Tibial nerve (tissue), 4 donors: ENCODE data around the gene SLC25A34. TPM values are rescaled to one million over a fixed set of nuclear protein-coding genes. Genes with fewer than 3 reads are reported as not detected.

Experiments
- DNase-seq, 2 donors: peaks; one replicate each; pipeline ENCODE4 v3.0.0-alpha.2; 2019; ENCODE audit warnings: low spot score in 2 of 2
- H3K27ac ChIP-seq, 4 donors: fragments of 200-600 bp; sonication (generic) in 3 of 4; one replicate each; pipeline ENCODE4 v1.5.1; 2017 to 2019; ENCODE audit warnings: mild to moderate bottlenecking in 1 of 4
- H3K27me3 ChIP-seq, 2 donors: fragments of 200-600 bp; sonication (generic) in 1 of 2; one replicate each; pipeline versions ENCODE4 v1.5.1 to v1.6.0; 2017 to 2019
- H3K36me3 ChIP-seq, 3 donors: fragments of 200-600 bp; sonication (generic); one replicate each; pipeline ENCODE4 v1.5.1; 2018 to 2019
- H3K4me1 ChIP-seq, 4 donors: fragments of 200-600 bp; sonication (generic) in 3 of 4; one replicate each; pipeline ENCODE4 v1.5.1; 2017 to 2019
- H3K4me3 ChIP-seq, 4 donors: fragments of 200-600 bp; sonication (generic) in 3 of 4; one replicate each; pipeline ENCODE4 v1.5.1; 2017 to 2019; ENCODE audit warnings: mild to moderate bottlenecking in 1 of 4, moderate library complexity in 1 of 4
- H3K9me3 ChIP-seq, 4 donors: fragments of 200-600 bp; sonication (generic) in 3 of 4; one replicate each; pipeline ENCODE4 v1.5.1; 2017 to 2019
- CTCF ChIP-seq, 5 experiments: fragments of 200-600 bp in 3 of 5; fragments of 450-650 bp in 2 of 5; sonication (generic) in 3 of 5; IDR thresholded peaks; one replicate each; pipeline ENCODE4 v1.5.1; 2016 to 2019; ENCODE audit warnings: antibody characterized with exemption in 5 of 5, mild to moderate bottlenecking in 3 of 5, moderate library complexity in 2 of 5
- EP300 ChIP-seq, 2 donors: sonication (generic); formaldehyde crosslinking; IDR thresholded peaks; one replicate each; pipeline ENCODE4 v1.6.1; 2017; ENCODE audit warnings: antibody characterized with exemption in 2 of 2, mild to moderate bottlenecking in 1 of 2
- POLR2A ChIP-seq, 2 donors: fragments of 450-650 bp; IDR thresholded peaks; one replicate each; pipeline ENCODE4 v1.6.1; 2017; ENCODE audit warnings: antibody characterized with exemption in 2 of 2, mild to moderate bottlenecking in 2 of 2, moderate library complexity in 2 of 2
- WGBS, 2 donors: methylation state at CpG; one replicate each; pipeline ENCODE4 v1.1.5; 2018; 5-methylcytosine and 5-hydroxymethylcytosine counted together
- total RNA-seq, 4 donors: library from RNA; depleted of rRNA; stranded (reverse); fragments of >200 nt; gene quantifications; one replicate each; pipeline ENCODE4 v1.1.0, GENCODE V29; 2016

SLC25A34 gene
- total RNA-seq, 4 donors from 2014 or later, result 2.8 to 23.7 (median 3.3) TPM

- TF ChIP-seq POLR2A (IDR thresholded peaks at IDR 0.05), result no peak
- Histone ChIP-seq H3K27ac (no peak overlapping the region), H3K4me3 (no peak overlapping the region), H3K9me3 (no peaks in the 10 kb centered on the region), H3K27me3 (no peaks in the 10 kb centered on the region), H3K4me1 (peaks cover 0 to 16% (median 0%) of the 10 kb centered on the region in 4 donors), H3K36me3 (peaks cover 0 to 99% (median 23%) of the 10 kb centered on the region in 3 donors)
- WGBS, 2 donors, result 97 to 100% methylated on average over 2 to 3 of the region's 3 CpGs
- DNase-seq, result no peak
Observed at GRCh38 chr1:15720861-15721260, 15.2 kb upstream of the SLC25A34 start.

DNA sequence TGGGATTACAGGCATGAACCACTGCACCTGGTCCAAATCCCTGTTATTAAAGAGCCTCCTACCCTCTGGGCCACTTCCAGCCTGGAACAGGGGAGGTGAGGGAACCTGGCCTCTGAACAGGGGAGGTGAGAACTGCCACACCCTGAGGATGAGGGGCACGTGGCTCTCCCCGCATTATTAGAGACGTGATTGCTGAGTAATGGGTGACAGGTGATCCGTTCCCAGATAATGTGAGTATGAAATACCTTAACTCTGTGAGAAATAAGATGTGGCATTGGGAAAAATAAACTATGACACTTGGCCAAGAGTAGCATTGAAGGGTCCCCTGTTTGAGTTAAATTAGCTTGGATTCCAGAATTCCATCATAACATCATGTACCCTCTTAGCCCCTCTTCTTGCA is 13.6 kb upstream of the SLC25A34 start:
- Histone ChIP-seq H3K27me3 (no peaks in the 10 kb centered on the region), H3K9me3 (no peaks in the 10 kb centered on the region), H3K4me1 (peaks cover 0 to 24% (median 0%) of the 10 kb centered on the region in 4 donors), H3K36me3 (peaks cover 0 to 99% (median 28%) of the 10 kb centered on the region in 3 donors), H3K4me3 (no peak overlapping the region), H3K27ac (peak overlapping the region in 3 of 4 donors; percentile 2 to 54 (median 7))
- TF ChIP-seq EP300 (IDR thresholded peaks at IDR 0.05) (no peak), POLR2A (IDR thresholded peaks at IDR 0.05) (no peak), CTCF (IDR thresholded peaks at IDR 0.05) (no peak)
- DNase-seq, result no peak
- WGBS, 2 donors, result 95% methylated on average over 4 of the region's 4 CpGs

DNA sequence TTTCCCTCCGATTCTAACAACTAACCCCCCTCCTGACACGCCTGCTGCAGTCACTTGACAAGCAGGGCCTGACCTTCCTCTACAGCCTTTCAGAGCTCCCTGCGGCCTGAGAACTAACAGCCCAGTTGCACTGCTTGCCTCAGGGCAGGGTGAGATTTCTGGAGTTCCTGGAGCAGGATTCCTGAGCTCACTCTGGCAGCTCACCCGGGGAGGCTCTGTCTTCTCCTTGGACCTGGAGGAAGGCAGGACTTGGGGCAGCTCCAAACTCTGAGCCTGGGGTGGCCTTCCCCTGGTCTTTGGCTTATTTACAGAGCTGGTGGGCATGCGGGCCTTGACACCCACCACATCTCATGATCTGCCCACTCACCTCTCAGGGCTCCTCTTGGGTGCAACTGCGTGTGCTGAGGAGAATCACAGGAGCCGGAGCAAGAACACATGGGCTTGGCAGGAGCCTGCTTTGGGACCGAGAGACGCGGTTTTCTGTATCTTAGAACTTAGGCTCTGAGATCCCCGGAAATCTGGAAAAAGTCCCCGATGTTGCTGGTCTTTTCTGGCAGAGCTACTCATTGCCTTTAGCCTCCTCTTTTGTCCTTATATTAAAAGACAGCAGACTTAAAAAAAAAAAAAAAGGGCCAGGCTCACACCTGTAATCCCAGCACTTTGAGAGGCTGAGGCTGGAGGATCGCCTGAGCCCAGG is 13.1 kb upstream of the SLC25A34 start:
- no peak for DNase-seq

GRCh38 chr1:15723631-15724246 is 12.3 kb upstream of the SLC25A34 start:
- peaks cover 2 to 99% (median 32%) of the 10 kb centered on the region in 3 donors for H3K36me3 ChIP-seq
- no peak for TF ChIP-seq POLR2A (IDR thresholded peaks at IDR 0.05)
- H3K9me3 ChIP-seq, result no peaks in the 10 kb centered on the region
- H3K27ac ChIP-seq, result peak overlapping the region in 1 of 4 donors; percentile 54
- peaks cover 0 to 24% (median 0%) of the 10 kb centered on the region in 4 donors for H3K4me1 ChIP-seq
- no peaks in the 10 kb centered on the region for H3K27me3 ChIP-seq
- H3K4me3 ChIP-seq, result no peak overlapping the region
- 85 to 92% methylated on average over 20 of the region's 20 CpGs for WGBS, 2 donors
- DNase-seq, result no peak

More for the DNA sequence above, 13.1 kb upstream of the SLC25A34 start:
- peaks cover 2 to 99% (median 28%) of the 10 kb centered on the region in 3 donors for H3K36me3 ChIP-seq
- H3K27me3 ChIP-seq, result no peaks in the 10 kb centered on the region
- WGBS, 2 donors, result 75 to 78% methylated on average over 13 of the region's 13 CpGs
- H3K27ac ChIP-seq, result peak overlapping the region in 3 of 4 donors; percentile 2 to 54 (median 7)
- no peaks in the 10 kb centered on the region for H3K9me3 ChIP-seq
- H3K4me3 ChIP-seq, result no peak overlapping the region
- peaks cover 0 to 24% (median 0%) of the 10 kb centered on the region in 4 donors for H3K4me1 ChIP-seq
- TF ChIP-seq CTCF (IDR thresholded peaks at IDR 0.05), result no peak
- no peak for TF ChIP-seq EP300 (IDR thresholded peaks at IDR 0.05)
- TF ChIP-seq POLR2A (IDR thresholded peaks at IDR 0.05), result no peak

- H3K4me3 ChIP-seq, result no peak overlapping the region
- H3K4me1 ChIP-seq, result peaks cover 0 to 24% (median 0%) of the 10 kb centered on the region in 4 donors
- H3K36me3 ChIP-seq, result peaks cover 2 to 100% (median 41%) of the 10 kb centered on the region in 3 donors
- TF ChIP-seq CTCF (IDR thresholded peaks at IDR 0.05) (no peak), EP300 (IDR thresholded peaks at IDR 0.05) (no peak), POLR2A (IDR thresholded peaks at IDR 0.05) (no peak)
- no peaks in the 10 kb centered on the region for H3K9me3 ChIP-seq
- H3K27me3 ChIP-seq, result no peaks in the 10 kb centered on the region
- no peak for DNase-seq
- peak overlapping the region in 2 of 4 donors; percentile 32 to 43 for H3K27ac ChIP-seq
- 56 to 70% methylated on average over 15 to 18 of the region's 26 CpGs for WGBS, 2 donors
Observed at GRCh38 chr1:15724949-15725880, 10.8 kb upstream of the SLC25A34 start.
